Stimulated activated CD4-positive, alpha-beta T cell treated with anti-CD3 and anti-CD28 coated beads, Interleukin-1b, Interleukin-23, amount 100 ng/mL, for 4 hours (primary cell): ENCODE measurements around the gene PDPN.
"Not testable (repeated sequence)": the region's sequence is repeated elsewhere in the genome, so short reads cannot be mapped to it uniquely, and the experiment has no call there.

Experiments used
- DNase-seq, 2 donors: peaks; one replicate each; pipeline ENCODE4 v3.0.0-alpha.2; 2020; ENCODE audit warnings: low read depth in 2 of 2

Gene PDPN, protein sequence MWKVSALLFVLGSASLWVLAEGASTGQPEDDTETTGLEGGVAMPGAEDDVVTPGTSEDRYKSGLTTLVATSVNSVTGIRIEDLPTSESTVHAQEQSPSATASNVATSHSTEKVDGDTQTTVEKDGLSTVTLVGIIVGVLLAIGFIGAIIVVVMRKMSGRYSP

GRCh38 chr1:13583595-13583965 lies at the start of gene PDPN:
Gene PDPN (plus strand): TSS chr1:13583832. CDS start chr1:13584034, 202 bp downstream.
- DNase-seq, result no peak

GRCh38 chr1:13535227-13535626 lies 48.4 kb upstream of the PDPN start:
- no peak for DNase-seq

- no peak for DNase-seq
Measured at GRCh38 chr1:13536571-13536970, 47.1 kb upstream of the PDPN start.

DNA sequence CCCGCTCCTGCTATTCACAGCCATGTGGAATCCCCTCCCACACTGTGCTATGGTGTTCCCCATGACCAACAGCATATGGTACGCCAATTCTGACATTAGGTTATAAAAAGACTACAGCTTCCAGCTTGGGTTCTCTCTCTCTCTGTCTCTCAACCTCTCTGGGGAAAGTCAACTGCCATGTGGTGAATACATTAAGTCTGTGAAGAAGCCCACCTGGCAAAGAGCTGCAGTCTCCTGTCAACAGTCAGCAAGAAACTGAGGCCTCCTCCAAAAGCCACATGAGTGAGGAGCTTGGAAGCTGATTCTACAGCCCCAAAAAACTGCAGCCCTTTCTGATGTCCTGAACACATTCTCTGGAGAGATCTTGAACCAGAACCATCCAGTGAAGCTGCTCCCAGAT lies 44.8 kb upstream of the PDPN start:
- DNase-seq, result no peak

DNA sequence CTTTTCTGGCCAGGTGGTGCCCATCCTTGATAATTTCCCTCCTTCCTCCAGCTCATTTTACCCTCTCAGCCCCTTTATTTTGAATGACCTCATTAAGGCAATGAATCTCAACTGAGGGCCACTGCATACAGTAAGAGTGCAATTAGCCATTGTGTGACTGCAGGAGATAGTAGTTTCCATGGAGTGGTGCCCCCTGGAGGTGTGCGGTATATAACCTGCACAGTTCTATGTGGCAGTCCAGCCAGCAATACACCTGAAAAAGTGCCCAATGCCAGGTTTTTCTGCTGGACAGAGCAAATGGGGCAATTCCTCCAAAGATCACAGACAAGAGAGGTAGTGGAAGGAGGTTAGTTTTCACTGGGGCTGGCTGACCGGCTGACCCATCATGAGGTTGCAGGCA lies 43.9 kb upstream of the PDPN start:
- no peak for DNase-seq

- DNase-seq, result no peak
Measured at GRCh38 chr1:13540866-13541265, 42.8 kb upstream of the PDPN start.

DNA sequence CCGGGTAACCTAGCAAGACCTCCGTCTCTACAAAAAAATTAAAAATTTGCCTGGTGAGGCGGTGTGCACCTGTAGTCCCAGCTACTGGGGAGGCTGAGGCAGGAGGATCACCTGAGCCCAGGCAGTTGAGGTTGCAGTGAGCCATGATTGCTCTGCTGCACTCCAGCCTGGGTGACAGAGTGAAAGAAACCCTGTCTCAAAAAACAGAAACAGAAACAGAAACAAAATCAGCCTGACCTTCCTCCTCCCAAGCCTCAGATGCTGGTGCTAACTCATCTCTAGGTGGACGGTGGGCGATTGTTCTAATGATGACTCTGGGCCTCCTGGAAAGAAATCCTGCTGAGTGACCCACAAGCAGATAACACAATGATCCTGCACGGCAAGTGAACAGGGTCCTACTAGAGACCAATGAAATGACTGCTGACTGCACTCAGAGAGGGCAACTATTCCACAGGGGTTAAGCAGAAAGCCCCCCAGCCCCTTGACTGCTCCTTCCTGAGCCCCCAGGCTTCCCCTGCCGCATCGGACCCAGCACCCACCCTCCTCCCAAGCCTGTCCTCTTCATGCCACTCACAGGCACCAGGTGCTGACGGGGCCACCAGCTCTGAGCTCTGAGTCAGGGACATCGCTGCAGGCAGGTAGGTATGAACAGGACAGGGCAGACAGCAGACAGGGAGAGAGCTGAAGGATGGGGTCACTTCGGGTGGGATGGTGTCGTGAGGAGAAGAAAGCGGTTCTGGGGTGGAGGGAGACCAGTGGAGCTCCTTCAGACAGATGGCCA lies 42.0 kb upstream of the PDPN start:
- no peak for DNase-seq

- DNase-seq, result no peak
Measured at GRCh38 chr1:13543451-13544220, 40.0 kb upstream of the PDPN start.

GRCh38 chr1:13544221-13544556 lies 39.4 kb upstream of the PDPN start:
- no peak for DNase-seq

- no peak for DNase-seq
Measured at GRCh38 chr1:13546791-13547190, 36.8 kb upstream of the PDPN start.

DNA sequence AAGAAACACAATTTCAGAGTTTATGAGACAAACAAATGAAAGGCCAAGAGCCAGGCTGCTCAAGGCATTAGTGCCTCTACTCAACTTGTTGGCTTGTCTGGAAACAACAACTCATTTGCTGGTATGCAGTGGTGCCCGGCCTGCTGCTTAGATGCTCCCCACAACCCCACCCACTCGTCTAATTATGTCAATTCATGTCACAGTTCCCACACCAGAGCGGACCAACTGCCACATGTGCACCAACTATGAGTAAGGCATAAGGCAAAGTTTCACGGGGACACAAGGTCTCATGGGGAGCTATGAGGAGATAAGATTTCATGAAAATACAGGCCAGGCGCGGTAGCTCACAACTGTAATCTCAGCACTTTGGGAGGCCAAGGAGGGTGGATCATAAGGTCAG lies 35.4 kb upstream of the PDPN start:
- DNase-seq, result no peak

DNA sequence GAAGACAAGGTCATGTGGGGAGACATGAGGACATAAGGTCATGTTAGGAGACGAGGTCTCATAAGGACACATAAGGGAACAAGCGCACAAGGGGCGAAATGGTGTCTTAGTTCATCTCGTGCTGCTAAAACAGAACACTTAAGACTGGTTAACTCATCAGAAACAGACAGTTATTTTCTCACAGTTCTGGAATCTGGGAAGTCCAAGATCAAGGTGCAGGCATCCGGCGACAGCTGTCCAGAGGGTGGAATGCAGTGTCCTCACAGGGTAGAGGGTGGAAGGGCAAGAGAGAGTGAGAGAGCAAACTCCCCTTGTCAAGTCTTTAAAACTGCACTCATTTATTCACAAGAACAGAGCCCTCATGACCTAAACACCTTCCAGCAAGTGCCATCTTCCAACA lies 34.6 kb upstream of the PDPN start:
- DNase-seq, result no peak

DNA sequence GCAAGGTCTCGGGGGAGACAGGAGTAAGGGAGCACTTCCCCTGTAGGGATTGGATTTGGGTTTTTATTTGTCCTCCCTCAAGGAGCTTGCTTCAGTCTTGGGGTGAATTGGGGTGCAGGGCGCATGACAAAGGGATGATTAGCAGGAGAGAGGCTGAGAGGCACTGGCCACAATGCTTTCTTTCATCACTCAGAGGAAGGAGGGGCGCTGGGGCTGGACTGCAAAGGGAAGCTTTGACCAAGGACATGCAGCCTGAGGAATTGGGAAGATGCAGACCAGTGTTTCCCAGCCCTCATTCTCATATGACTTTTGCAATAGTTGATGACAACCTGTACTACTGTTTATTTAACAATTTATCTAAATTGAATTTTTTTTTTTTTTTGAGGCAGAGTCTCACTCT lies 34.1 kb upstream of the PDPN start:
- DNase-seq, result no peak

- DNase-seq, result no peak
Measured at GRCh38 chr1:13550663-13551062, 33.0 kb upstream of the PDPN start.

DNA sequence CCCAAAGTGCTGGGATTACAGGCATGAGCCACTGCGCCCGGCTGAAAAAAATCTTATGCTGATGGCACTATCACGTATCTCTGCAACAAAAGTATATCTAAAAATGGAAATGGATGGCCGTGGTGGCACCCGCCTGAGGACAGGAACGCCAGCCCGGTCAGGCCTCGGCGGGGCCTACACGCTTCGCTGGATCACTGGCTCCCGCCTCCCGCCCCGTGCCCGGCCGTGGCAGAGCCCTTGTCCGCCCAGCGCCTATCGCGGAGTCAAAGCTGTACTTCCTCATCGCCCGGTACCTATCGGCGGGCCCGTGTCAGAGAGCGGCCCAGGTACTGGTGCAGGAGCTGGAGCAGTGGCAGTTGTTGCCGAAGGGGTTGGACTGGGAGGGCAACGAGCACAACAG lies 28.8 kb upstream of the PDPN start:
- no peak for DNase-seq

DNA sequence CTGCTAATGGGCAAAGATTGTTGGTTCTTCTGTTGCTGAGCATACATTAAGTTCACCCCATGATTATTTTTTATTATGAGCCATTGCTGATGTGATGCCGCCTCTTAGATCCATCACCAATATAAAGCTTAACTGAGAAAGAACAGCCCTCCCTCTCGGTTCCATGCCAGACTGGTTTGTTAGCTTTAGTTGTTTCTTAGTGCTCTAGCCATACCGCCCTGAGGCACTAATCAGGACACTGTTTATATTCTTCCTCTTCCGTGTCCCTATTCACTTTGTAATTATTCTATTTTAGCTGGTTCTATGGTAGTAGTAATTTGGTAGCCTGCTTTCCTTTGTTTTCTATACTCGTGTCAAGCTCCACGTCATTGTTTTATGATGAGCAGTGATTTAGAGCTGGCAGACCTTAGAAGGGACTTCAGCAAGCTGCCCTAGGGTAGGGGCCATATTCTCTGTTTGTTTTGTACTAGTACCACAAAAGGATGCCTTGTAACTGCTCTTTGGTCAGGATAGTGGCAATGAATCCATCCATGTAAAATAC lies 27.3 kb upstream of the PDPN start:
- no peak for DNase-seq

DNA sequence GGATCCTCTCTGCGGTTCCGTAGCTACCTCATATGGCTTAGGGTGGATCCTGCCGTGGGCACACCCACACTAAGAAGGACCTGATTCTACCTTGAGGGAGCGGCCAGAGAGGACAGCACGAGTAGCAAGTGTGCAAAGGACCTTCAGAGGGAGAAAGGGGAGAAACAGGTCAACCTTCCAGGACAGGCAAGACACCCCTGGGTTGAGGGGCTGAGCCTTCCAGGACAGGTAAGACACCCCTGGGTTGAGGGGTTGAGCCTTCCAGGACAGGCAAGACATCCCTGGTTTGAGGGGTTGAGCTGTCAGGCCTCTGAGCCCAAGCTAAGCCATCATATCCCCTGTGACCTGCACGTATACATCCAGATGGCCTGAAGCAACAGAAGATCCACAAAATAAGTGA lies 23.1 kb upstream of the PDPN start:
- DNase-seq, result no peak

DNA sequence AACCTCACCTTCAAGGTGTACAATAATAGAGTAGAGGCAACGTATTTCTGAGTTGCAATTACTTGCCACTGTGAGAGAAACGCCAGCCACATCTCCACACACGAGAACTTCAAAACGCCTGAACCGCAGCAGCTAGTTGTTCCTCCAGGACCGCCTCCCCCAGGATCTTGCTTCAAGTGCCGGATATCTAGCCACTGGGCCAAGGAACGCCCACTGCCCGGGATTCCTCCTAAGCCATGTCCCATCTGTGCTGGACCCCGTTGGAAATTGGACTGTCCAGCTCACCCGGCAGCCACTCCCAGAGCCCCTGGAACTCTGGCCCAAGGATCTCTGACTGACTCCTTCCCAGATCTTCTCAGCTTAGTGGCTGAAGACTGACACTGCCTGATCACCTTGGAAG lies 20.7 kb upstream of the PDPN start:
- not testable (repeated sequence) for DNase-seq

DNA sequence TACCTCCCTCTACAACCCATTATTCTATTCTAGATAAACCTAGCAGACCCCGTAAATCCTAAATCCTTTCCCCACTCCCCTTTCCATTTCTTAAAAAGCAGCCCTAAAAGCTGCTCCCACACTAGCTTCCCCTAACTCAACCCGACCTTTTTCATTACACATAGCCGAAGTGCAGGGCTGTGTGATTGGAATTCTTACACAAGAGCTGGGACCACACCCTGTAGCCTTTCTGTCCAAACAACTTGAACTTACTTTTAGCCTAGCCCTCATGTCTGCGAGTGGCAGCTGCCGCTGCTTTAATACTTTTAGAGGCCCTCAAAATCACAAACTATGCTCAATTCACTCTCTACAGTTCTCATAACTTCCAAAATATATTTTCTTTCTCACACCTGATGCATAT lies 19.6 kb upstream of the PDPN start:
- no peak for DNase-seq

DNA sequence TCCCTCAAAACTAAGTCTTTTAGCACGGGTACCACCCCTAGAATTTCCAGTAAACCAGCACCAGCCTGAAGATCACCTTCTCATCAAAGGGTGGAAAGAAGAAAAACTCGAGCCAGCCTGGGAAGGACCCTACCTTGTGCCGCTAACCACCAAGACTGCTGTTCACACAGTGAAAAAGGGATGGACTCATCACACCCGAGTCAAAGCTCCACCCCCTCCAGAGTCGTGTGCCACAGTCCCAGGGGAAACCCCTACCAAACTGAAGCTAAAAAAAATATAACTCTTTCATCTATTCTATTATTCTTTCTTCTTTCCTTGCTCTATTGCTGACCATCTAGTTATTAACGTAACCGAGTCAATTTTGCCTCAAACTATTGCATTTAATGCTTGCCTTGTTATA lies 13.2 kb upstream of the PDPN start:
- DNase-seq, result not testable (repeated sequence)

- no peak for DNase-seq
Measured at GRCh38 chr1:13570924-13571323, 12.7 kb upstream of the PDPN start.

GRCh38 chr1:13573586-13573985 lies 10.0 kb upstream of the PDPN start:
- DNase-seq, result no peak

DNA sequence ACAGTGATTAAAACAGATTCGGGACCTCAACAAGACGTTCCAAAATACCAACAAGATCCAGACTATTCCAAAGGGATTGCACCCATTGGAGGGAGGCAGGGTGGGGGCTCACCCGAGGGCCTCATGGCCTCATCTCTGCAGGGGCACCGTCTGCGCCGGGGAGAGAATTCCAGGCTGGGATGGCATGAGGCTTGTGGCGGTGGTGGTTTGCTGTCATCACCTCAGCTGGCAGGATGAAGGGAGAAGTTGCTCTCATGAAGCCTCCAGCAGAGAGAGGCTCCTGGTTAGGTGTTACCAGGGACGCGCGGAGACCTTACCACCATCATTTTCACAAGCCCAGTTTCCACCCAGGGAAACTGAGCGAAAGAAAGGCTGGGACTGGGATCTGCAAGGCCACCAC lies 6.7 kb upstream of the PDPN start:
- no peak for DNase-seq
